Measurements from ENCODE around the gene AS3MT.
"Not testable (repeated sequence)": the region's sequence is repeated elsewhere in the genome, so short reads cannot be mapped to it uniquely, and the experiment has no call there.

DNA sequence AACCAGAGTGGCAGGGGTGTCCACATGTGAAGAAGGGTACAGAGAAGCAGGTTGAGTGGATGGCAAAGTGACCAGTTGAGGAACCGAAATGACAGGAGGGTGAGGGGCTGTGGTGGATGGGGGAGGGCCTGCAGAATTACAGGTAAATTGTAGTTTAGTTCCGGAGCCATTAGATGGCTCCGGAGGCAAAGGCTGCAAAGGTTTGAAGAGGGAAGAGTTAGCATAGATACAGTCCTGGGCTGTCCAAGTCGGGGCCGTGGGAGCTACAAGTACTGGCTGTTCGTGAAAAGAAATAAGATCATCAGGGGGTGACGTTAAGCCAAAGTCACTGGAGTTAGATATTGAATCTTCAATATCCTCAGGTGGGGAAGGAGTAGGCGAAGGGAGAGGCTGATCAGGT is 26.1 kb upstream of the AS3MT start:
- not testable (repeated sequence) for TF ChIP-seq CTCF (IDR thresholded peaks at IDR 0.05 in 8 of 11, conservative IDR thresholded peaks at IDR 0.05 in 3 of 11); POLR2A (IDR thresholded peaks at IDR 0.05); POLR2AphosphoS5 (IDR thresholded peaks at IDR 0.05)

All from spleen (tissue), 7 donors.